ENCODE results near the gene WDR33. TPM values are rescaled to one million over a fixed set of nuclear protein-coding genes. Genes with fewer than 3 reads are reported as not detected.
A peak's percentile ranks its signal among the peaks of the same experiment; 100 is the strongest.

The WDR33 gene
- total and polyA plus RNA-seq, 5 experiments from 2014 or later, result 26.4 to 92.5 (median 48.1) TPM

- ATAC-seq (no peak), DNase-seq (no peak)
- Mint-ChIP-seq H3K4me3 (no peak overlapping the region), H3K4me1 (peaks cover 10 to 19% (median 15%) of the 10 kb centered on the region in 4 donors), H3K27me3 (peaks cover 0 to 2% (median 0%) of the 10 kb centered on the region in 5 donors), H3K27ac (peak overlapping the region in 1 of 10 donors; percentile 46), H3K9me3 (peaks cover 0 to 1% (median 0%) of the 10 kb centered on the region in 9 donors), H3K36me3 (peaks cover 0 to 9% (median 5%) of the 10 kb centered on the region in 3 donors)
- POLR2A ChIA-PET, result no interaction called here
Observed at GRCh38 chr2:127697482-127698180, 113.3 kb downstream of the WDR33 start.

GRCh38 chr2:127695491-127696472 is 115.2 kb downstream of the WDR33 start:
- H3K36me3 Mint-ChIP-seq, result peaks cover 0 to 18% (median 17%) of the 10 kb centered on the region in 3 donors
- peaks cover 5 to 19% (median 12%) of the 10 kb centered on the region in 9 donors for H3K9me3 Mint-ChIP-seq
- peaks cover 5 to 8% (median 8%) of the 10 kb centered on the region in 4 donors for H3K4me1 Mint-ChIP-seq
- peak overlapping the region in 2 of 10 donors; percentile 4 to 40 for H3K4me3 Mint-ChIP-seq
- H3K27me3 Mint-ChIP-seq, result peaks cover 0 to 2% (median 0%) of the 10 kb centered on the region in 5 donors
- ATAC-seq (peak; percentile 79 to 89), DNase-seq (peak in 8 of 10 donors; percentile 36 to 65 (median 49))
- POLR2A ChIA-PET, result no interaction called here
- no peak overlapping the region for H3K27ac Mint-ChIP-seq

- Mint-ChIP-seq H3K4me1 (peaks cover 0 to under 1% (median 0%) of the 10 kb centered on the region in 4 donors), H3K36me3 (peaks cover 0 to 21% (median 17%) of the 10 kb centered on the region in 3 donors), H3K9me3 (peaks cover 5 to 25% (median 17%) of the 10 kb centered on the region in 9 donors), H3K4me3 (no peak overlapping the region), H3K27me3 (peaks cover 0 to 2% (median 0%) of the 10 kb centered on the region in 5 donors), H3K27ac (no peak overlapping the region)
- DNase-seq (no peak), ATAC-seq (no peak)
- POLR2A ChIA-PET, result no interaction called here
Observed at GRCh38 chr2:127694986-127695385, 116.0 kb downstream of the WDR33 start.

- Mint-ChIP-seq H3K9me3 (peaks cover 5 to 44% (median 20%) of the 10 kb centered on the region in 9 donors), H3K27me3 (peaks cover 0 to 4% (median 0%) of the 10 kb centered on the region in 5 donors), H3K4me3 (no peak overlapping the region), H3K36me3 (peaks cover 0 to 26% (median 24%) of the 10 kb centered on the region in 3 donors), H3K4me1 (no peaks in the 10 kb centered on the region), H3K27ac (no peak overlapping the region)
- no peak for DNase-seq
- ATAC-seq, result no peak
- POLR2A ChIA-PET, result interaction anchor here (0.9 kb wide), 1 partner anchor 11 kb away, joined by 4 read pairs; the partner anchor contains the start of gene SFT2D3
Observed at GRCh38 chr2:127690696-127691095, 120.3 kb downstream of the WDR33 start.

- H3K4me1 Mint-ChIP-seq, result no peaks in the 10 kb centered on the region
- POLR2A ChIA-PET, result no interaction called here
- H3K27ac Mint-ChIP-seq, result no peak overlapping the region
- peaks cover 0 to 26% (median 24%) of the 10 kb centered on the region in 3 donors for H3K36me3 Mint-ChIP-seq
- H3K27me3 Mint-ChIP-seq, result peaks cover 0 to 8% (median 0%) of the 10 kb centered on the region in 5 donors
- DNase-seq, result no peak
- no peak for ATAC-seq
- H3K9me3 Mint-ChIP-seq, result peaks cover 5 to 44% (median 20%) of the 10 kb centered on the region in 9 donors
- no peak overlapping the region for H3K4me3 Mint-ChIP-seq
Observed at GRCh38 chr2:127688405-127688804, 122.6 kb downstream of the WDR33 start.

GRCh38 chr2:127685410-127686080 is 125.4 kb downstream of the WDR33 start:
- Mint-ChIP-seq H3K4me1 (peaks cover 1 to 10% (median 2%) of the 10 kb centered on the region in 4 donors), H3K36me3 (peaks cover 0 to 11% (median 7%) of the 10 kb centered on the region in 3 donors), H3K4me3 (no peak overlapping the region), H3K27ac (no peak overlapping the region), H3K9me3 (peaks cover 0 to 22% (median 4%) of the 10 kb centered on the region in 9 donors), H3K27me3 (peaks cover 0 to 8% (median 0%) of the 10 kb centered on the region in 5 donors)
- no peak for DNase-seq
- ATAC-seq, result no peak
- POLR2A ChIA-PET, result no interaction called here

GRCh38 chr2:127683757-127684156 is 127.2 kb downstream of the WDR33 start:
- Mint-ChIP-seq H3K9me3 (peaks cover 0 to 9% (median 4%) of the 10 kb centered on the region in 9 donors), H3K4me3 (no peak overlapping the region), H3K27me3 (peaks cover 0 to 7% (median 1%) of the 10 kb centered on the region in 5 donors), H3K4me1 (peaks cover 1 to 10% (median 2%) of the 10 kb centered on the region in 4 donors), H3K36me3 (peaks cover 0 to 5% (median 4%) of the 10 kb centered on the region in 3 donors), H3K27ac (no peak overlapping the region)
- DNase-seq (no peak), ATAC-seq (no peak)
- POLR2A ChIA-PET, result no interaction called here

GRCh38 chr2:127683056-127683455 is 127.9 kb downstream of the WDR33 start:
- DNase-seq (no peak), ATAC-seq (no peak)
- POLR2A ChIA-PET, result no interaction called here
- Mint-ChIP-seq H3K9me3 (peaks cover 0 to 3% (median 2%) of the 10 kb centered on the region in 9 donors), H3K4me3 (no peak overlapping the region), H3K27ac (peak overlapping the region in 1 of 10 donors; percentile 9), H3K27me3 (peaks cover 0 to 10% (median 8%) of the 10 kb centered on the region in 5 donors), H3K36me3 (no peaks in the 10 kb centered on the region), H3K4me1 (peaks cover 1 to 10% (median 2%) of the 10 kb centered on the region in 4 donors)

GRCh38 chr2:127681976-127682857 is 128.8 kb downstream of the WDR33 start:
- H3K27me3 Mint-ChIP-seq, result peaks cover 0 to 17% (median 11%) of the 10 kb centered on the region in 5 donors
- no peaks in the 10 kb centered on the region for H3K36me3 Mint-ChIP-seq
- H3K27ac Mint-ChIP-seq, result peak overlapping the region in 2 of 10 donors; percentile 9 to 51
- POLR2A ChIA-PET, result no interaction called here
- peaks cover 1 to 10% (median 2%) of the 10 kb centered on the region in 4 donors for H3K4me1 Mint-ChIP-seq
- DNase-seq, result no peak
- no peak for ATAC-seq
- H3K4me3 Mint-ChIP-seq, result no peak overlapping the region
- H3K9me3 Mint-ChIP-seq, result no peaks in the 10 kb centered on the region

GRCh38 chr2:127681288-127681804 is 129.6 kb downstream of the WDR33 start:
- ATAC-seq (no peak), DNase-seq (no peak)
- H3K9me3 Mint-ChIP-seq, result no peaks in the 10 kb centered on the region
- H3K36me3 Mint-ChIP-seq, result no peaks in the 10 kb centered on the region
- H3K4me1 Mint-ChIP-seq, result peaks cover 1 to 10% (median 4%) of the 10 kb centered on the region in 4 donors
- no peak overlapping the region for H3K4me3 Mint-ChIP-seq
- POLR2A ChIA-PET, result no interaction called here
- H3K27me3 Mint-ChIP-seq, result peaks cover 0 to 25% (median 16%) of the 10 kb centered on the region in 5 donors
- H3K27ac Mint-ChIP-seq, result no peak overlapping the region

GRCh38 chr2:127680706-127681287 is 130.2 kb downstream of the WDR33 start:
- Mint-ChIP-seq H3K27me3 (peaks cover 4 to 30% (median 20%) of the 10 kb centered on the region in 5 donors), H3K36me3 (no peaks in the 10 kb centered on the region), H3K9me3 (no peaks in the 10 kb centered on the region), H3K4me1 (peaks cover 2 to 13% (median 7%) of the 10 kb centered on the region in 4 donors), H3K4me3 (no peak overlapping the region), H3K27ac (no peak overlapping the region)
- ATAC-seq (no peak), DNase-seq (no peak)
- POLR2A ChIA-PET, result no interaction called here

All from naive thymus-derived CD8-positive, alpha-beta T cell (primary cell).